Inflammatory macrophage treated with lipopolysaccharide for 1 hour (primary cell): ENCODE results near the gene GRIN1.
"Not testable (repeated sequence)": the region's sequence is repeated elsewhere in the genome, so short reads cannot be mapped to it uniquely, and the experiment has no call there.

Experiments
- DNase-seq, 2 donors: peaks; one replicate each; pipeline ENCODE4 v3.0.0-alpha.2; 2020 to 2022

GRIN1 gene

DNA sequence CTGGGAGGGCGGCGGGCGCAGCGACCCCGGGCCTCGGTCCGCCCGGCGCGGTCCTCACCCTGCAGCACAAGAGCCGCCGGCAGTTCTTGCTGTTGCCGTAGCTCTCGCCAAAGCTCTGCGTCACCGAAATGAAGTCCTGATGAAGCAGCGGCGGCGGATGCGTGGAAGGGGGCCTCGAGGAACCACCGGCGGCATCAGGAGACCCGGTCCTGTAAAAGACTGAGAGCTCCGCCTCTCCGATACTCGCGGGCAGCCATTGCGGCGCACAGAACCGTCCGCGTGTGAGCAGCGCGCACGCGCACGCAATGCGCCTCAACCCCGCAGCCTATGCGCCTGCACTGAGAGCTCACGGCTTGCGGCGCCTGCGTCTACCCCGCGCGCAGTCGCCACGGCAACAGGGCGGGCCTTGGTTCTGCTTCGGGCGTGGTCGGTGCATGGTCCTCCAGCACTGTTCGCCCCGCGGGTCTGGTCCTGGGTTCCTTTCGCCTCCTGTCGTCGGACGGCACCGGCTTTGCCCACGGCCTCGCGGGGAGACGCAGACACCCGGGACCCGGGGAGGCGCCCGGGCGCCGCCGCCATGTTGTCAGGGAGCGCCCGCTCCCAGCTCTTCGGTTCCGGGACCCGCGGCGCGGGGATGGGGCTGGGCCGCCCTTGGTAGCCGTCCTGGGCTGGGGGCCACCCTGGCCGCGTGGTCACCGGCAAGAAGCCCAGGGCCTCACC lies 9.3 kb upstream of the GRIN1 start:
- DNase-seq, result peak; percentile 85 to 88

GRCh38 chr9:137130176-137130755 lies 8.7 kb upstream of the GRIN1 start:
- no peak for DNase-seq

GRCh38 chr9:137134191-137134590 lies 4.8 kb upstream of the GRIN1 start:
- no peak for DNase-seq

DNA sequence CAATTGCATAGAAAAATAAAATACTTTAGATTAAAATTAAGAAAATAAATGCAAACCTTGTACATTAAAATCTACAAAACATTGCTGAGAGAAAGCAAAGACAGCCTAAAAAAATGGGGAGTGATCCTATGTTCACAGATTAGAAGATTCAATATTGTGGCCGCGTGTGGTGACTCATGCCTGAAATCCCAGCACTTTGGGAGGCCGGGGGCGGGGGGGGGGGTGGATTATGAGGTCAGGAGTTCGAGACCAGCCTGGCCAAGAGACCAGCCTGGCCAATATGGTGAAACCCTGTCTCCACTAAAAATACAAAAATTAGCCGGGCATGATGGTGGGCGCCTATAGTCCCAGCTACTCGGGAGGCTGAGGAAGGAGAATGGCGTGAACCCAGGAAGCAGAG lies 3.8 kb upstream of the GRIN1 start:
- DNase-seq, result not testable (repeated sequence)

- no peak for DNase-seq
Observed at GRCh38 chr9:137136261-137136880, 2.6 kb upstream of the GRIN1 start.

- no peak for DNase-seq
Observed at GRCh38 chr9:137136881-137137607, 1.9 kb upstream of the GRIN1 start.

DNA sequence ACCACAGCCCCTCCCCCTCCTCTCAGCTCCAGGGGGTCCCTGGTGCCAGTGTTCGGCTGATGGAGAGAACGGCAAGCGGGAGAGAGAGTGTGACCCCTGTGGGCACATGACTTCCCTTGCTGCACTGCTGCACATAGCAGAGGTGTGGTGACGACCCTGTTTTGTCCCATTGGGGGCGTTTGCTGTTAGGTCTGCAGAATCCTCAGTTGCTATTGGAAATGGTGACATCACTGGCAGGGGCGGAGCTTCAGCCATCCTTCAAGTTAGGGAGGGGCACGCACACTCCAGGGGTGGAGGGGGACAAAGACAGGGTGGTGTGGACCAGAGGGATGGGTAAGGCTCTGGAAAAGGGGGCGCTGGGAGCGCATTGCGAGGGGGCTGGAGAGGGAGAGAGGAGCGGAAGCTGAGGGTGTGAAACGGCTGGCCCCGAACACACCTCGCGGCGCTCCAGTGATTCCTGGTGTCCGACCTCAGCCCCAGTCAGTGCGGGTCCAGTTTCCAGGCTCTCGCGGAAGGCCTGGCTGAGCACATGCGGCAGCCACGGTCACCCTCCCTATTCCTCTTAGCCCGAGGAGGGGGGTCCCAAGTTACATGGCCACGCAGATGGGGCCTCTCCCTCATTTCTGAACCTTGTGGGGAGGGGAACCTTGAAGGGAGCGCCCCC lies 764 bp upstream of the GRIN1 start:
- DNase-seq, result no peak

GRCh38 chr9:137139468-137140150 lies 655 bp downstream of the GRIN1 start:
- DNase-seq, result no peak

- no peak for DNase-seq
Observed at GRCh38 chr9:137140151-137141012, 1.4 kb downstream of the GRIN1 start.

DNA sequence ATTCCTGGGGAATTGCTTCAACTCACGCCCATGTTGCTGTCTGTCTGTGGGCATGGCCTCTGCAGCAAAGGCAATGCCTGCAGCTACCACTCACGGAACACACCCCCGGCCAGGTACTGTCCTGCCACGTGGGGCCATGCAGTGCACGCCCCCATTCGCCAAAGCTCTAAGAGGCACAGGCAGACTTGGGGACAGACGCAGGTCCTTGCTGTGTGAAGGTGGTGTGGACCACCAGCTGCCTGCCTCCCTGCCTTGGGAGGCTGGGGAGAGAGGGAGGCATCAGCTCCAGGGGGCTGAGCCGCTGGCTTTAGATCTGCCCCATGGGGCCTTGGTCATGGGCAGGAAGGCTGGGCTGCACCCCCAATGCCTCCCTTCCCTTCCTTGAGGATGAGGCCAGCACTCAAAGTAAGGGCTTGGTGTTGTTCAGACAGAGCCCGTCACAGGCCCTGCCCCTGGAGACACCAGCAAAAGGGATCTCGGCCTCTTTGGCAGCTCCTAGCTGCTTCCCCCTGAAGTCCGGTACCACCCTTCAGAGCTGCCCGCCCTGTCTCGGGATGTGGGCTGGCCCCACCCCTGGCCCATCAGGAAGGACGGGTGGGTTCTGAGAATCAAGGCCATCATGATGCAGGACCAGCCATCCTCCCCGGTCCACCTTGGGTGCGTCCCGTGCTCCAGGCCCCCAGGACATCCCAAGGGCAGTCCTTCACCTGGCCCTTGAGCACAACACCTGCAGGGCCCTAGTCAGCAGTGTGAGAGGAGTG lies 2.3 kb downstream of the GRIN1 start:
- DNase-seq, result no peak

- no peak for DNase-seq
Observed at GRCh38 chr9:137141976-137142936, 3.3 kb downstream of the GRIN1 start.

GRCh38 chr9:137143459-137143858 lies 4.5 kb downstream of the GRIN1 start:
- DNase-seq, result no peak

- no peak for DNase-seq
Observed at GRCh38 chr9:137145731-137146526, 7.0 kb downstream of the GRIN1 start.

- DNase-seq, result no peak
Observed at GRCh38 chr9:137146527-137146918, 7.6 kb downstream of the GRIN1 start.

DNA sequence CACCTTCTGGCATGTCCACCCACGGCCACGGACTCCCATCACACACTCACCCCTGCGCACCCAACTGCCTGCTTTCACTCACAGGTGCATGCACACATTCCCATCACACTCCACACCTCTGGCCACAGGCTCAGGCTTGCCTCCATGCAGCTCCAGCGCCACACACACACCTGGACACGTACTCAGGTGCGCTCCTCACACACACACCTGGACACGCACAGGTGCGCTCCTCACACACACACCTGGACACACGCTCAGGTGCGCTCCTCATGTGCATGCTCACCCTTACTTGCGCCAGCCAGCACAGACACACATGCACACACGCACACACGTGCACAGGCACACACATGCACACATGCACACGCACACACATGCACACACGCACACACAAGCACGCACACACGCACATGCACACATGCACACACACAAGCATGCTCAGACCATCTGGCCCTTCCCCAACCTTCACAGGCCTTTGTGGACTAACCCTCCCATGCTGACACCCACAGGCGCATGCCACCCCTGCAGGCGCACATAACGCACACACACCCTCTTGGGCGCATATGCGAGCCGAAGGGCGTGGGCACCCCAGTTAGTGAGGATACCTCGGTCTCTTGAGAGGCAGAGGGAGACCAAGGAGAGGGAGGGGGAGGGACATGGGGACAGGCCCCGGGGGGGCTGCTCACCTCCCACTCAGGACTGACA lies 8.3 kb downstream of the GRIN1 start:
- no peak for DNase-seq

- no peak for DNase-seq
Observed at GRCh38 chr9:137147793-137148160, 8.8 kb downstream of the GRIN1 start.

DNA sequence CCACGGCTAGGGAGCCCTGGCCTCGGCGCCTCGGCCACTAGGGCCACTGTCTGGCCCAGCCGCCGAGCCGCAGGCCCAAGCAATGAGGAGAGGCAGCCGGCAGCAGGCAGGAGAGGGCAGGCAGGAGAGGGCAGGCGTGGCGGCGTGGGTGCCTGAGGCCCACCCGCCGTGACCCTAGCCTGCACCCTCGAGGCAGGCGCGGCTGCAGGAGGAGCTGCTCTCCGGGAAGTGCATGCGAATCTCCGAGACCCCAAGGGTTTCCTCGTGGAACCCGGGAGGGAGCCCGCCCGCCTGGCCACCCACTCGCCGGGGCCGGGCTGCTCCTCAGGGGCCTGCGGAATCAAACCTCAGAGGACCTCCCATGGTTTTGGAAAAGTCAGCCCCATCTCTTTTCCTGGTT lies 9.3 kb downstream of the GRIN1 start:
- no peak for DNase-seq

DNA sequence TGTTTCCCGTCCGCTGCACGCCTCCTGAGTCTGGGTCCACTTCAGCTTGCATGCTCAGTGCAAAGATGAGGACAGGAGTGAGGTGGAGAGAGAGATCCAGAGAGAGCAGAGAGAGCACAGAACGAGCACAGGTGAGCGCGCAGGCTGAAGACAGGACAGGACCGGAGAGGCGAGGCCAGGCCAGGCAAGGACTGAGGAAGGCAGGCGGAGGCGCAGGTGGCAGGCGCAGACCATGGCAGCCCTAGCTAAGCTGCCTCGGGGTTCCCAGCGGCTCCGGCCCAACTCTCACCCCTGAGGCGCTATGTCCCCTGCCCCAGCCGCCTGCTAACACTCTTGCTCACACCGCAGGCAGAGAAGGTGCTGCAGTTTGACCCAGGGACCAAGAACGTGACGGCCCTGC lies 9.7 kb downstream of the GRIN1 start:
- DNase-seq, result no peak
